Stimulated activated CD8-positive, alpha-beta memory T cell treated with anti-CD3 and anti-CD28 coated beads, Interleukin-2, amount 100 ng/mL, for 1 hour (primary cell): Measurements from ENCODE around the gene TBC1D30.
"Not testable (repeated sequence)": the region's sequence is repeated elsewhere in the genome, so short reads cannot be mapped to it uniquely, and the experiment has no call there.

Experiments
- DNase-seq, 2 donors: peaks; one replicate each; pipeline ENCODE4 v3.0.0-alpha.2; 2020; ENCODE audit warnings: low read depth in 2 of 2

The TBC1D30 gene

DNA sequence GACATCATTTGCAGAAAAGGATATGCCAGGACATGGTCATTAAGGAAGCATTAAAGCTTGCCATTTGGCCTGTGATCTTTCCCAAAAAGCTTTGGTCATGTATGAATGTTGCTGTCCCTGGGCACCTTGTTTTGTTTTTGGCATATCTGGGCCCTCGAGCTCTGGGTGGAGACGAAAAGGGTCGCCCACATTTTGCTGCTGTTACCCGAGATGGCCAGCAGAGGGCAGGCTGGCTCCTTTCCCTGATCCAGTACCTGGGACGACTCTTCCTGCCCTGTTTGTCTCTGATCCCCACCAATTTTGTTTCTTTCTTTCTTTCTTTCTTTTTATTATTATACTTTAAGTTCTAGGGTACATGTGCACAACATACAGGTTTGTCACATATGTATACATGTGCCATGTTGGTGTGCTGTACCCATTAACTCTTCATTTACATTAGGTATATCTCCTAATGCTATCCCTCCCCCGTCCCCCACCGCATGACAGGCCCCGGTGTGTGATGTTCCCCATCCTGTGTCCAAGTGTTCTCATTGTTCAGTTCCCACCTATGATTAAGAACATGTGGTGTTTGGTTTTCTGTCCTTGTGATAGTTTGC is 22.2 kb upstream of the TBC1D30 start:
- peak in 1 of 2 donors; percentile 15 for DNase-seq

GRCh38 chr12:64806173-64806572 is 18.3 kb upstream of the TBC1D30 start:
- no peak for DNase-seq

DNA sequence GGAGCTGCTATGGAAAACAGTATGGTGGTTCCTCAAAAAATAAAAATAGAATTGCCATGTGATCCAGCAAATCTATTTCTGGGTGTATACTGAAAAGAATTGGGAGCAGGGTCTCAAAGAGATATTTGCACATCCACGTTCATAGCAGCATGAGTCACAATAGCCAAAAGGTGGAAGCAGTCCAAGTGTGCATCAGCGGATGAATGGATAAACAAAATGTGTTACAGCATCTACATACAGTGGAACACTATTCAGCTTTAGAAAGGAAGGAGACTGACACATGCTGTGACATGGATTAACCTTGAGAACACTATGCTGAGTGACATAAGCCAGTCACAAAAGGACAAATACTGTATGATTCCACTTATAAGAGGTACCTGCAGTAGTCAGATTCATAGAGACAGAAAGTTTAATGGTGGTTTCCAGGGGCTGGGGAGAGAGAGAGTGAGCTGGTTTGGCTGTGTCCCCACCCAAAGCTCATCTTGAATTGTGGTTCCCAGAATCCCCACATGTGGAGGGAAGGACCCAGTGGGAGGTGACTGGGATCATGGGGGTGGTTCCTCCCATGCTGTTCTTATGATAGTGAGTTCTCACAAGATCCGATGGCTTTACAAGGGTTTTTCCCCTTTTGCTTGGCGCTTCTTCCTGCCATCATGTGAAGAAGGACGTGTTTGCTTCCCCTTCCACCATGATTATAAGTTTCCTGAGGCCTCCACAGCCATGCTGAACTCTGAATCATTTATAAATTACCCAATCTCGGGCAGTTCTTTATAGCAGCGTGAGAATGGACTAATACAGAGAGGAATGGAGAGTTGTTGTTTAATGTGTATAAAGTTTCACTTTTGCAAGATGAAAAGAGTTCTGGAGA is 17.6 kb upstream of the TBC1D30 start:
- no peak for DNase-seq

DNA sequence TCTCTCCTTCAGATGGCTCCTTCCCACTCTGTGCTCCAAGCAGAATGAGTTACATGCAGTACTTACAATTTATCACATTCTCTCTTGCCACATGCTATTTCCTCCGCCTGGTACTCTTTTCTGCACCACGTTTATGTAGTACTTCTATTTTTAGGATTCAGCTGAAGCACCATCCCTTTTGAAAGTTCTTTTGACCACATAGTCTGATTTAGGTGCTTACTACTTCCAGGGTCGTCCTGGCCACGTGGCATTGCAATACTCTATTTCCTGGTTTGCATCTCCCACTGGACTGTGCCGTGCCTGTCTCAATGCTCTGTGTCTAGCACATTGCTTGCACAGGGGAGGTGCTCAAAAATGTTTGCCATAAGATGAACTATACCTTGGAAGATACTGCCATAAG is 16.3 kb upstream of the TBC1D30 start:
- no peak for DNase-seq

GRCh38 chr12:64810831-64811230 is 13.6 kb upstream of the TBC1D30 start:
- no peak for DNase-seq

GRCh38 chr12:64813723-64814122 is 10.7 kb upstream of the TBC1D30 start:
- DNase-seq: no peak

DNA sequence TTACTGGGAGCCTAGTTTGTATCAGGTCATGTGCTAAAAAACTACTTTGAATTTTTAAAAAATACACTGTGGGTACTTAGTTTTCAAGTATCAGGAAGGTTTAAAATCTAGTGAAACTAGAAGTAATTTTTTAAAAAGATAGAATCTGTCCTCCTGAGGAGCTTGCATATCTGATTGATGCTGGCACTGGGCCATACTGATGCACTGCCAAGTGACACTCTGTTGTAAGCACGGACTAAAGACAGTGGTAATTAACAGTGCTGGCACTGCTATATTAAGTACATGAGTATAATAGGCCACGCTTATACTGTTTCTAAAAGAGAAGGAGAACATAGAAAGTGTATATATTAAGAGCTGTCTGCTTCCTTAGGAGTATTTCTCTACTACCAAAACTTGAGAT is 10.0 kb upstream of the TBC1D30 start:
- no peak for DNase-seq

DNA sequence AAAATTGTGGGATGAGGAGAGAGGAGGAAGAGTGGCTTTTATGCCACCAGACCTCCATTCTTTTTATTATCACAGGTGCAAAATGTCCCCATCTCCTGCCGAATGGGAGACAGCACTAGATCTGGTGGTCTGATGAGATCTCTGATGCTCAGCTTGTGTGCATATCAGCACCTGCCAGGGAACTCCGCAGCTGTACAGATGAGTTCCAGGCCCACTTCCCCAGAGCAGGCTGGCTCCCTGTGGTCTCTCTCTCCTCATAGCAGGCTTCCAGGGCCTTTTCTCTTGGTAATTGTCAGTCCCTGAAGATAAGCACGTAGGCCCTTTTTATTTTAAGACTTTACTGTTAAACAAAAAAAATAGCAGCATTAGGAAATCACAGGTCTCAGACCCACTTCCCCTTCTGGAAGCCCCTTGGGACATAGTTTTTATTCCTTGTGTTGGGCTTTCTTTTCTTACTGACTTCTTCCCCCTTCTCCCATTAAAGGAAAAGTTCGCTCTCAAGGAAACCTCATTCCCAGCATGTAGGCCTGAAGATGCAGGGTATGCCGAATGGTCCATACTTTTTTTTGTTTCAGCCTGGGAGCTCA is 4.5 kb upstream of the TBC1D30 start:
- DNase-seq: no peak

DNA sequence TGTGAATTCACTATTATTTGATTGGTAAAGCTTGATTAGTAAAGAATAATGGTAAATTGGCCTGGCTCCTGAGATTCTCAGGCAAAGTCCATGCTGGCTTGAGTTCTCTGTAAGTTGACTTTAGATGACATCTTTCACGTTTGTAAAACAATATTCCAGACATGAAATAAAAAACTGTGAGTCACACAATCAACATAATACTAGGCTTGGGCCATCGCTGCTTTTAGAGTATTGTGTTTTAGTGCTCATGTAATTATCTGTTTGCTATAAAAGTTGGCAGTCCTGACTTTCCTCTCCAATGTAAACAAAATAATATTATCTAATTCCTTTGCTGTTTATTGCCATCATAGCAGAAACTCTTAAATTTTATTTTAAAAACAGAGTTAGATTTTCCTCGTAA is 3.9 kb upstream of the TBC1D30 start:
- DNase-seq: no peak

GRCh38 chr12:64821116-64821630 is 3.3 kb upstream of the TBC1D30 start:
- DNase-seq: no peak

DNA sequence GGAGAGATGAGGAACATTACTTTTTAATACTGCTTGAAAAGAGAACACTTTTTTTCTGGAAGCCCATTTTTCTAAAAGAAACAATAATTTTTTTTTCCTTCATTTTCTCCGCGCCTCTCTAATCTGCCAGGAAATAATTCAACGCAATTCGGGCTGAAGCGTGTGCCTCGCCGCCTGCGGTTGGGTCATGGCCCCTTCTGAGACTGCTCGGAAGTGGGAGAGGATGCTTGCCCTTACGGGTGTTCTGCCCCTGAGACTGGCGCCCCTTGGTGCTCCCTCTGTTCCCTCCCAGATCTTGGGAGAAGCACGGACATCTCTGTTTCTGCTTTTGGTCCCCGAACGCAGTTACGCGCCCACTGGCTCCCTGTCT is 332 bp upstream of the TBC1D30 start:
- DNase-seq: no peak

GRCh38 chr12:64825143-64826021 is 935 bp downstream of the TBC1D30 start:
- no peak for DNase-seq

DNA sequence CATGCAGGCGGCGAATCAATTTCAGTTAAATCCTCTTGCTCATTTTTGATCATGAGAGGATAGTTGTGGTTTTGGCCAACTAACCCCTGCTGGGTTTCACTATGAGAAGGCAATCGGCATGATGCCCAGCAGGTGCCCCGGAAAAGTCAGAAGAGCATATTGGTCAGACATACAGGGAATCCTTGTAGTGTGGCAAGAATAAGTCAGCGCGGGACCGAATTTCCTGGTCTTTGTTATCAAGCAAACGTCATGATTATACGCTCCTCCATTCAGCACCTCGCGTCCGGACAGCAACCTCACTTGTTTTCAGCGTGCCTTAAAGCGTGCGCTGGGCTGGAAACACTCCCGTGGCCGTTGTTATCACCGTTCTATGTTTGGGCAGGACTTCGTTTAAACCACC is 1.8 kb downstream of the TBC1D30 start:
- DNase-seq: no peak

DNA sequence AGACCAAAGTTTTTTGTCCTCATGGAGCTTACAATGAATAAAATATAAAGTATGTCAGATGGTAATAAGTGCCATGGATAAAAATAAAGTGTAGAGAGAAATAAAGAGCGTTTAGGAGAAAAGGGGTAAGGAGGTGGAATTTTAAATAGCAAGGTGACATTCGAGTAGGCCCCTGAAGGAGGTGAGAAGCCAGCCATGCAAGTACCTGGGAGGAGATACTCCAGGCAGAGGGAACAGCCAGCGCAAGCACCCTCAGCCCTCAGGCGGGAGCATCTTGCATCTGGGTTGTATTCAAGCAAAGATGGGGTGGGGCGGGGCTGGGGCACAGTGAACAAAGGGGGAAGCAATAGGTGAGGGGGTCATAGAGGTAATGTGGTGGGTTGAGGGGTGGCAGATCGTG is 4.3 kb downstream of the TBC1D30 start:
- DNase-seq: no peak

DNA sequence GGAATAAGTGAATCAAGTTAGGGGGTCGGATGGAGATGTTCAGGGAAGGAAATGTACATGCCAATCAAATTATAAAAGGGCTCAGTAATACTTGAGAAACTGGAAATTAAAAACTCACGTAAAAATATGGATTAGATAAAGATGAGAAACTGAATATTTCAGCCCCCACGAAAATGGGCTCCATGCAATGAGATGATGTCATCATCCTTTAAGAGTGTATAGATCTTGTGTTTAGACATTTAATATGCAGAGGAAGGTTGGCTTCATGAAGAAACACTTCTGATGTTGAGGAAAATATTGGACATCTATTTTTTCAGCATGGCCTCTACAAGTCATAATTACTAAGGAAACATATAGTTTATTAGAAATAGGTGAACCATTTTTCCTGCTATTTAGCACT is 9.5 kb downstream of the TBC1D30 start:
- DNase-seq: no peak

- no peak for DNase-seq
Observed at GRCh38 chr12:64835901-64836300, 11.5 kb downstream of the TBC1D30 start.

- no peak for DNase-seq
Observed at GRCh38 chr12:64836856-64837255, 12.4 kb downstream of the TBC1D30 start.

DNA sequence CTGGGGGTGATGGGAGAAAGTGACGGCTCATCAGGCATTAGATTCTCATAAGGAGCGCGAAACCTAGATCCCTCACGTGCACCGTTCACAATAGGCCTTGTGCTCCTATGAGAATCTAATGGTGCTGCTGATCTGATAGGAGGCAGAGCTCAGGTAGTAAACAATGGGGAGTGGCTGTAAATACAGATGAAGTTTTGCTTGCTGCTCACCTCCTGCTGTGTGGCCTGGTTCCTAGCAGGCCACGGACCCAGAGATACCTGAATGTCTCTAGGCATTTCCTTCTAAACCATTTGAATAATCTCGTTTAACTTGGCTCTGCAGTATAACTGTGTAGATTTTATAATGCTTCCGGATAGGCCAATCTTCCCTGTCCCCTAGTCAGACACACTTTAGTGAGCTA is 13.0 kb downstream of the TBC1D30 start:
- DNase-seq: no peak

GRCh38 chr12:64840119-64840518 is 15.7 kb downstream of the TBC1D30 start:
- DNase-seq: no peak

- DNase-seq: no peak
Observed at GRCh38 chr12:64840949-64841717, 16.7 kb downstream of the TBC1D30 start.

- not testable (repeated sequence) for DNase-seq
Observed at GRCh38 chr12:64848409-64848808, 24.0 kb downstream of the TBC1D30 start.
